Measurements from ENCODE around the gene KIF20B.
A peak's percentile ranks its signal among the peaks of the same experiment; 100 is the strongest.
"Not testable (repeated sequence)": the region's sequence is repeated elsewhere in the genome, so short reads cannot be mapped to it uniquely, and the experiment has no call there.

KIF20B gene

GRCh38 chr10:89789188-89789877 is 87.9 kb downstream of the KIF20B start:
- DNase-seq: no peak

- DNase-seq: no peak
These were observed 90.8 kb downstream of the KIF20B start for GRCh38 chr10:89792187-89792586.

- no peak for DNase-seq
These were observed 92.4 kb downstream of the KIF20B start for GRCh38 chr10:89793649-89794254.

GRCh38 chr10:89795840-89796239 is 94.5 kb downstream of the KIF20B start:
- no peak for DNase-seq

GRCh38 chr10:89798092-89798491 is 96.7 kb downstream of the KIF20B start:
- no peak for DNase-seq

- DNase-seq: no peak
These were observed 98.2 kb downstream of the KIF20B start for GRCh38 chr10:89799573-89799972.

GRCh38 chr10:89805599-89806013 is 104.2 kb downstream of the KIF20B start:
- DNase-seq: peak; percentile 66

GRCh38 chr10:89808842-89809241 is 107.5 kb downstream of the KIF20B start:
- DNase-seq: no peak

- DNase-seq: no peak
These were observed 108.4 kb downstream of the KIF20B start for GRCh38 chr10:89809766-89810165.

- no peak for DNase-seq
These were observed 109.6 kb downstream of the KIF20B start for GRCh38 chr10:89810908-89811525.

GRCh38 chr10:89813546-89813945 is 112.2 kb downstream of the KIF20B start:
- no peak for DNase-seq

- no peak for DNase-seq
These were observed 112.9 kb downstream of the KIF20B start for GRCh38 chr10:89814278-89814677.

GRCh38 chr10:89815049-89815853 is 113.9 kb downstream of the KIF20B start:
- DNase-seq: no peak

- DNase-seq: not testable (repeated sequence)
These were observed 117.6 kb downstream of the KIF20B start for GRCh38 chr10:89819008-89819407.

All from activated effector memory CD4-positive, alpha-beta T cell treated with anti-CD3 and anti-CD28 coated beads, Interleukin-2, amount 50 U/mL, for 16 hours (primary cell).